Left ventricle myocardium inferior (tissue), 1 donor: ENCODE data around the gene ABCA7. TPM values are rescaled to one million over a fixed set of nuclear protein-coding genes. Genes with fewer than 3 reads are reported as not detected.

Experiments used
- DNase-seq: peaks from one replicate; pipeline ENCODE4 v3.0.0-alpha.2; 2020
- H3K27ac ChIP-seq: fragments of 200-600 bp; replicated peaks from 2 replicates; pipeline ENCODE4 v1.8.0; 2021
- H3K27me3 ChIP-seq: fragments of 200-600 bp; 2 replicates; pipeline ENCODE4 v1.8.0; 2021; ENCODE audit warnings: low read depth
- H3K36me3 ChIP-seq: fragments of 200-600 bp; 2 replicates; pipeline ENCODE4 v1.8.0; 2021
- H3K4me1 ChIP-seq: fragments of 200-600 bp; 2 replicates; pipeline ENCODE4 v1.8.0; 2021
- H3K4me3 ChIP-seq: fragments of 200-600 bp; 2 replicates; pipeline ENCODE4 v1.8.0; 2021; ENCODE audit warnings: mild to moderate bottlenecking, moderate library complexity
- H3K9me3 ChIP-seq: fragments of 200-600 bp; replicated peaks from 2 replicates; pipeline ENCODE4 v1.8.0; 2021
- CTCF ChIP-seq: fragments of 200-600 bp; IDR thresholded peaks from 2 replicates; pipeline ENCODE4 v1.8.0; 2021; ENCODE audit warnings: antibody characterized with exemption, mild to moderate bottlenecking, borderline replicate concordance
- intact Hi-C: fragments of 100-400 bp; cut with micrococcal nuclease; formaldehyde crosslinking; loops from one replicate; pipeline ENCODE4 v1.11.0; 2022
- total RNA-seq: library from RNA; stranded (reverse); fragmentation: NEBNext Ultra II Directional; extraction: Animal tissue kit (Norgen Biotek cat#: 25700); gene quantifications from one replicate; pipeline ENCODE4 v1.2.1, GENCODE V29; 2021
- donor health status: DM: no; HTN: yes; CAD: no; lungs with severe emphysema.

ABCA7 gene
- total RNA-seq, 1 donor from 2014 or later = 9.3 TPM

- no peak for TF ChIP-seq CTCF
- Histone ChIP-seq H3K36me3 (peaks cover 4% of the 10 kb centered on the region), H3K4me3 (no peak overlapping the region), H3K27ac (no peak overlapping the region), H3K4me1 (no peaks in the 10 kb centered on the region), H3K9me3 (no peaks in the 10 kb centered on the region), H3K27me3 (no peaks in the 10 kb centered on the region)
- DNase-seq = no peak
- intact Hi-C loops = no loop called here
Observed at GRCh38 chr19:1049106-1049505, 9.2 kb downstream of the ABCA7 start.

DNA sequence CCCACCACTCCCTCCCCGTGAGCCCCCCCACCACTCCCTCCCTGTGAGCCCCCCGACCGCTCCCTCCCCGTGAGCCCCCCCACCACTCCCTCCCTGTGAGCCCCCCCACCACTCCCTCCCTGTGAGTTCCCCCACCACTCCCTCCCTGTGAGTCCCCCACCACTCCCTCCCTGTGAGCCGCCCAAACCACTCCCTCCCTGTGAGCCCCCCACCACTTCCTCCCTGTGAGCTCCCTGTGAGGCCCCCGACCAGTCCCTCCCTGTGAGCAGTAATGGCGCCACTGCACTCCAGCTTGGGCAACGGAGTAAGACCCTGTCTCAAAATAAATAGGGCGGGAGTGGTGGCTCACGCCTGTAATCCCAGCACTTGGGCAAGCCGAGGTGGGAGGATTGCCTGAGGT is 9.9 kb downstream of the ABCA7 start:
- intact Hi-C loops = no loop called here
- no peak for TF ChIP-seq CTCF
- Histone ChIP-seq H3K27me3 (no peaks in the 10 kb centered on the region), H3K4me3 (no peak overlapping the region), H3K4me1 (no peaks in the 10 kb centered on the region), H3K9me3 (no peaks in the 10 kb centered on the region), H3K36me3 (peaks cover 3% of the 10 kb centered on the region), H3K27ac (no peak overlapping the region)
- DNase-seq = no peak

GRCh38 chr19:1050989-1051788 is 11.3 kb downstream of the ABCA7 start:
- Histone ChIP-seq H3K4me3 (no peak overlapping the region), H3K27me3 (no peaks in the 10 kb centered on the region), H3K9me3 (peaks cover 8% of the 10 kb centered on the region), H3K36me3 (peaks cover 12% of the 10 kb centered on the region), H3K4me1 (no peaks in the 10 kb centered on the region), H3K27ac (no peak overlapping the region)
- intact Hi-C loops = no loop called here
- TF ChIP-seq CTCF = no peak
- no peak for DNase-seq

- TF ChIP-seq CTCF = no peak
- H3K9me3 ChIP-seq = peaks cover 14% of the 10 kb centered on the region
- H3K36me3 ChIP-seq = peaks cover 18% of the 10 kb centered on the region
- intact Hi-C loops = no loop called here
- no peak for DNase-seq
- H3K4me3 ChIP-seq = no peak overlapping the region
- no peaks in the 10 kb centered on the region for H3K27me3 ChIP-seq
- no peak overlapping the region for H3K27ac ChIP-seq
- H3K4me1 ChIP-seq = no peaks in the 10 kb centered on the region
Observed at GRCh38 chr19:1051791-1052190, 11.9 kb downstream of the ABCA7 start.

GRCh38 chr19:1052349-1052975 is 12.6 kb downstream of the ABCA7 start:
- DNase-seq = no peak
- Histone ChIP-seq H3K27ac (no peak overlapping the region), H3K9me3 (peaks cover 20% of the 10 kb centered on the region), H3K27me3 (no peaks in the 10 kb centered on the region), H3K4me1 (no peaks in the 10 kb centered on the region), H3K4me3 (no peak overlapping the region), H3K36me3 (peaks cover 24% of the 10 kb centered on the region)
- no peak for TF ChIP-seq CTCF
- intact Hi-C loops = no loop called here
